Activated naive CD8-positive, alpha-beta T cell (primary cell): Measurements from ENCODE around the gene SLC17A4.

Source experiments
- H3K27ac Mint-ChIP-seq: one replicate; pipeline ENCODE4 v1.8.0; 2021; ENCODE audit warnings: mixed read lengths
- H3K27me3 Mint-ChIP-seq: one replicate; pipeline ENCODE4 v1.8.0; 2021; ENCODE audit warnings: mixed read lengths
- H3K36me3 Mint-ChIP-seq: one replicate; pipeline ENCODE4 v1.8.0; 2021; ENCODE audit warnings: mixed read lengths
- H3K4me1 Mint-ChIP-seq: one replicate; pipeline ENCODE4 v1.8.0; 2021; ENCODE audit warnings: low read depth, mixed read lengths
- H3K4me3 Mint-ChIP-seq: one replicate; pipeline ENCODE4 v1.8.0; 2021; ENCODE audit warnings: mild to moderate bottlenecking, mixed read lengths
- H3K9me3 Mint-ChIP-seq: one replicate; pipeline ENCODE4 v1.8.0; 2021; ENCODE audit warnings: low read depth, mixed read lengths

SLC17A4 gene

GRCh38 chr6:25769983-25770382 is 15.4 kb downstream of the SLC17A4 start:
- Mint-ChIP-seq H3K4me1 (no peaks in the 10 kb centered on the region), H3K4me3 (no peak overlapping the region), H3K36me3 (no peaks in the 10 kb centered on the region), H3K27me3 (peaks cover 3% of the 10 kb centered on the region), H3K9me3 (no peaks in the 10 kb centered on the region), H3K27ac (no peak overlapping the region)

- Mint-ChIP-seq H3K27me3 (peaks cover 3% of the 10 kb centered on the region), H3K4me3 (no peak overlapping the region), H3K36me3 (no peaks in the 10 kb centered on the region), H3K4me1 (no peaks in the 10 kb centered on the region), H3K9me3 (no peaks in the 10 kb centered on the region), H3K27ac (no peak overlapping the region)
Observed at GRCh38 chr6:25774120-25774715, 19.7 kb downstream of the SLC17A4 start.

- H3K9me3 Mint-ChIP-seq = no peaks in the 10 kb centered on the region
- H3K36me3 Mint-ChIP-seq = no peaks in the 10 kb centered on the region
- no peaks in the 10 kb centered on the region for H3K4me1 Mint-ChIP-seq
- H3K4me3 Mint-ChIP-seq = no peak overlapping the region
- peaks cover 3% of the 10 kb centered on the region for H3K27me3 Mint-ChIP-seq
- H3K27ac Mint-ChIP-seq = no peak overlapping the region
Observed at GRCh38 chr6:25777031-25777430, 22.5 kb downstream of the SLC17A4 start.

- Mint-ChIP-seq H3K36me3 (no peaks in the 10 kb centered on the region), H3K27me3 (peaks cover 3% of the 10 kb centered on the region), H3K4me1 (no peaks in the 10 kb centered on the region), H3K4me3 (no peak overlapping the region), H3K9me3 (no peaks in the 10 kb centered on the region), H3K27ac (no peak overlapping the region)
Observed at GRCh38 chr6:25777856-25778649, 23.5 kb downstream of the SLC17A4 start.

GRCh38 chr6:25781134-25781533 is 26.6 kb downstream of the SLC17A4 start:
- H3K4me1 Mint-ChIP-seq = no peaks in the 10 kb centered on the region
- H3K9me3 Mint-ChIP-seq = no peaks in the 10 kb centered on the region
- H3K36me3 Mint-ChIP-seq = no peaks in the 10 kb centered on the region
- H3K27me3 Mint-ChIP-seq = peaks cover 3% of the 10 kb centered on the region
- H3K27ac Mint-ChIP-seq = no peak overlapping the region
- H3K4me3 Mint-ChIP-seq = no peak overlapping the region

- H3K4me3 Mint-ChIP-seq = no peak overlapping the region
- no peaks in the 10 kb centered on the region for H3K27me3 Mint-ChIP-seq
- no peak overlapping the region for H3K27ac Mint-ChIP-seq
- no peaks in the 10 kb centered on the region for H3K4me1 Mint-ChIP-seq
- no peaks in the 10 kb centered on the region for H3K36me3 Mint-ChIP-seq
- H3K9me3 Mint-ChIP-seq = no peaks in the 10 kb centered on the region
Observed at GRCh38 chr6:25787428-25787827, 32.9 kb downstream of the SLC17A4 start.

GRCh38 chr6:25788305-25788922 is 33.9 kb downstream of the SLC17A4 start:
- no peak overlapping the region for H3K4me3 Mint-ChIP-seq
- no peaks in the 10 kb centered on the region for H3K9me3 Mint-ChIP-seq
- H3K27me3 Mint-ChIP-seq = no peaks in the 10 kb centered on the region
- no peaks in the 10 kb centered on the region for H3K4me1 Mint-ChIP-seq
- H3K36me3 Mint-ChIP-seq = no peaks in the 10 kb centered on the region
- H3K27ac Mint-ChIP-seq = no peak overlapping the region

- Mint-ChIP-seq H3K4me1 (no peaks in the 10 kb centered on the region), H3K27me3 (no peaks in the 10 kb centered on the region), H3K27ac (no peak overlapping the region), H3K9me3 (no peaks in the 10 kb centered on the region), H3K36me3 (no peaks in the 10 kb centered on the region), H3K4me3 (no peak overlapping the region)
Observed at GRCh38 chr6:25789475-25789874, 34.9 kb downstream of the SLC17A4 start.

- no peaks in the 10 kb centered on the region for H3K27me3 Mint-ChIP-seq
- no peaks in the 10 kb centered on the region for H3K9me3 Mint-ChIP-seq
- H3K27ac Mint-ChIP-seq = no peak overlapping the region
- H3K36me3 Mint-ChIP-seq = no peaks in the 10 kb centered on the region
- no peaks in the 10 kb centered on the region for H3K4me1 Mint-ChIP-seq
- no peak overlapping the region for H3K4me3 Mint-ChIP-seq
Observed at GRCh38 chr6:25792016-25792415, 37.5 kb downstream of the SLC17A4 start.

GRCh38 chr6:25793970-25794369 is 39.4 kb downstream of the SLC17A4 start:
- Mint-ChIP-seq H3K27ac (no peak overlapping the region), H3K9me3 (no peaks in the 10 kb centered on the region), H3K36me3 (no peaks in the 10 kb centered on the region)

GRCh38 chr6:25794784-25795183 is 40.2 kb downstream of the SLC17A4 start:
- no peak overlapping the region for H3K27ac Mint-ChIP-seq
- H3K9me3 Mint-ChIP-seq = no peaks in the 10 kb centered on the region
- H3K36me3 Mint-ChIP-seq = no peaks in the 10 kb centered on the region
- H3K4me1 Mint-ChIP-seq = no peaks in the 10 kb centered on the region
- no peak overlapping the region for H3K4me3 Mint-ChIP-seq
- H3K27me3 Mint-ChIP-seq = peaks cover 3% of the 10 kb centered on the region

More at GRCh38 chr6:25793970-25794369, 39.4 kb downstream of the SLC17A4 start:
- no peaks in the 10 kb centered on the region for H3K4me1 Mint-ChIP-seq
- no peak overlapping the region for H3K4me3 Mint-ChIP-seq
- peaks cover 3% of the 10 kb centered on the region for H3K27me3 Mint-ChIP-seq

GRCh38 chr6:25801436-25801835 is 46.9 kb downstream of the SLC17A4 start:
- Mint-ChIP-seq H3K4me3 (no peak overlapping the region), H3K27me3 (peaks cover 23% of the 10 kb centered on the region), H3K9me3 (no peaks in the 10 kb centered on the region)

GRCh38 chr6:25804804-25805203 is 50.3 kb downstream of the SLC17A4 start:
- Mint-ChIP-seq H3K27me3 (peaks cover 26% of the 10 kb centered on the region), H3K36me3 (peaks cover 3% of the 10 kb centered on the region), H3K27ac (no peak overlapping the region), H3K4me3 (no peak overlapping the region), H3K9me3 (no peaks in the 10 kb centered on the region), H3K4me1 (no peaks in the 10 kb centered on the region)

More at GRCh38 chr6:25801436-25801835, 46.9 kb downstream of the SLC17A4 start:
- Mint-ChIP-seq H3K4me1 (no peaks in the 10 kb centered on the region), H3K27ac (no peak overlapping the region), H3K36me3 (no peaks in the 10 kb centered on the region)

GRCh38 chr6:25815194-25815593 is 60.7 kb downstream of the SLC17A4 start:
- no peak overlapping the region for H3K4me3 Mint-ChIP-seq
- H3K27me3 Mint-ChIP-seq = peaks cover 17% of the 10 kb centered on the region
- no peak overlapping the region for H3K27ac Mint-ChIP-seq
- H3K36me3 Mint-ChIP-seq = no peaks in the 10 kb centered on the region
- H3K9me3 Mint-ChIP-seq = peaks cover 4% of the 10 kb centered on the region
- no peaks in the 10 kb centered on the region for H3K4me1 Mint-ChIP-seq

GRCh38 chr6:25816252-25816651 is 61.7 kb downstream of the SLC17A4 start:
- no peak overlapping the region for H3K27ac Mint-ChIP-seq

More at GRCh38 chr6:25816252-25816651, 61.7 kb downstream of the SLC17A4 start:
- Mint-ChIP-seq H3K27me3 (peaks cover 17% of the 10 kb centered on the region), H3K36me3 (no peaks in the 10 kb centered on the region), H3K4me1 (no peaks in the 10 kb centered on the region), H3K9me3 (peaks cover 4% of the 10 kb centered on the region), H3K4me3 (no peak overlapping the region)
